CD4-positive, alpha-beta T cell (primary cell): ENCODE measurements around the gene PPP4R3A. TPM values are rescaled to one million over a fixed set of nuclear protein-coding genes. Genes with fewer than 3 reads are reported as not detected.

ENCODE experiments used
- ATAC-seq: fragments of 200-7000 bp; cut with Tn5 transposase; one replicate; pipeline ENCODE4 v1.10.0; 2022; ENCODE audit warnings: mild to moderate bottlenecking; ENCODE audit not compliant: poor library complexity
- CTCF ChIA-PET: fragments of 350-600 bp; sonication (Branson Sonifier 250); formaldehyde crosslinking; loops from one replicate; lab custom pipeline; 2021; ENCODE audit warnings: antibody characterized with exemption, inconsistent platforms; lab: Charles Lee
- POLR2A ChIA-PET: fragments of 350-600 bp; sonication (Branson Sonifier 250); formaldehyde crosslinking; loops from one replicate; lab custom pipeline; 2021; ENCODE audit warnings: antibody characterized with exemption, inconsistent platforms; lab: Charles Lee
- DNase-seq, 14 experiments: peaks; one replicate each; pipeline ENCODE4 v3.0.0-alpha.2; 2013 to 2020; ENCODE audit warnings: mixed read lengths in 2 of 14
- H3K27ac ChIP-seq, 2 donors: one replicate each; pipeline versions ENCODE4 v1.5.1 to v1.7.0; 2013; ENCODE audit warnings: low read length in 2 of 2, low read depth in 1 of 2, mild to moderate bottlenecking in 1 of 2
- H3K27me3 ChIP-seq, 2 experiments: 1 replicate in 1 of 2; 2 replicates in 1 of 2; pipeline versions ENCODE4 v1.6.1 to v1.7.0; 2013; ENCODE audit warnings: low read length in 2 of 2, control low read depth in 1 of 2, mild to moderate bottlenecking in 1 of 2, moderate library complexity in 1 of 2; ENCODE audit not compliant: insufficient read depth in 2 of 2, control insufficient read depth in 1 of 2
- H3K36me3 ChIP-seq: one replicate; pipeline ENCODE4 v1.6.1; 2013; ENCODE audit warnings: low read length, control low read depth; ENCODE audit not compliant: insufficient read depth
- H3K4me1 ChIP-seq: one replicate; pipeline ENCODE4 v1.6.1; 2013; ENCODE audit warnings: low read length, control low read depth; ENCODE audit not compliant: insufficient read depth
- H3K4me3 ChIP-seq: one replicate; pipeline ENCODE4 v1.5.1; 2013; ENCODE audit warnings: mild to moderate bottlenecking, low read length, moderate library complexity
- H3K9me3 ChIP-seq, 2 experiments: 1 replicate in 1 of 2; 2 replicates in 1 of 2; pipeline versions ENCODE4 v1.6.1 to v1.7.0; 2013; ENCODE audit warnings: low read length in 2 of 2, mild to moderate bottlenecking in 2 of 2, control low read depth in 1 of 2, moderate library complexity in 1 of 2; ENCODE audit not compliant: control insufficient read depth in 1 of 2, insufficient read depth in 1 of 2
- H3K27ac Mint-ChIP-seq: one replicate; pipeline ENCODE4 v1.8.0; 2020; ENCODE audit warnings: mixed read lengths
- H3K27me3 Mint-ChIP-seq: one replicate; pipeline ENCODE4 v1.8.0; 2021; ENCODE audit warnings: mixed read lengths
- H3K36me3 Mint-ChIP-seq: one replicate; pipeline ENCODE4 v1.8.0; 2021; ENCODE audit warnings: low read depth, mixed read lengths
- H3K4me1 Mint-ChIP-seq: one replicate; pipeline ENCODE4 v1.8.0; 2021; ENCODE audit warnings: low read depth, mixed read lengths
- H3K4me3 Mint-ChIP-seq: one replicate; pipeline ENCODE4 v1.8.0; 2020; ENCODE audit warnings: mild to moderate bottlenecking, mixed read lengths
- H3K9me3 Mint-ChIP-seq: one replicate; pipeline ENCODE4 v1.8.0; 2020; ENCODE audit warnings: mixed read lengths
- CTCF ChIP-seq: fragments of 200-600 bp; IDR thresholded peaks from one replicate; pipeline ENCODE4 v1.8.0; 2022; ENCODE audit warnings: antibody characterized with exemption, mild to moderate bottlenecking
- intact Hi-C, 2 experiments: fragments of 100-400 bp; cut with DNase I in 1 of 2; cut with micrococcal nuclease in 1 of 2; formaldehyde crosslinking; loops; one replicate each; pipeline versions ENCODE4 v1.15.1 to v1.9.0; 2023 to 2025; cut with DNase I, micrococcal nuclease
- total RNA-seq, 174 experiments: library from RNA in 2 of 174; stranded (reverse) in 2 of 174; gene quantifications; one replicate each; pipeline ENCODE4 v1.2.3 and lab custom pipeline; 2021 to 2026

PPP4R3A gene
- total RNA-seq, 2 experiments from 2014 or later = 189 to 205 TPM

- H3K27ac Mint-ChIP-seq = peak overlapping the region; percentile 98
- H3K4me3 Mint-ChIP-seq = peak overlapping the region; percentile 99
- peaks cover 41% of the 10 kb centered on the region for H3K36me3 ChIP-seq
- no peaks in the 10 kb centered on the region for H3K9me3 ChIP-seq
- H3K27ac ChIP-seq = peak overlapping the region; percentile 75 to 96
- DNase-seq = peak in 11 of 14 experiments; percentile 42 to 87 (median 52)
- no peak for ATAC-seq
- peaks cover 65% of the 10 kb centered on the region for H3K36me3 Mint-ChIP-seq
- no peaks in the 10 kb centered on the region for H3K27me3 Mint-ChIP-seq
- H3K4me3 ChIP-seq = peak overlapping the region; percentile 91
- intact Hi-C loops = loop anchor here (1.0 to 5.0 kb wide), 3 partner anchors 15 to 352 kb away; partner anchors contain the start of gene RPS6KA5 (in 1 of the 2)
- TF ChIP-seq CTCF = no peak
- H3K9me3 Mint-ChIP-seq = no peaks in the 10 kb centered on the region
- ChIA-PET CTCF (interaction anchor here (4.0 to 6.4 kb wide), 2 partner anchors 14 to 90 kb away, joined by 31 to 62 read pairs; no protein-coding TSS in a partner anchor), POLR2A (interaction anchor here (0.6 to 12.0 kb wide), 7 partner anchors 13 to 353 kb away, joined by 3 to 294 read pairs (median 10); partner anchors contain the start of gene RPS6KA5)
- H3K4me1 ChIP-seq = peaks cover 75% of the 10 kb centered on the region
- no peaks in the 10 kb centered on the region for H3K27me3 ChIP-seq
- H3K4me1 Mint-ChIP-seq = peaks cover 72% of the 10 kb centered on the region
Measured at GRCh38 chr14:91413547-91414474, 96.3 kb downstream of the PPP4R3A start.

GRCh38 chr14:91412939-91413338 lies 97.2 kb downstream of the PPP4R3A start:
- Mint-ChIP-seq H3K36me3 (peaks cover 74% of the 10 kb centered on the region), H3K27ac (peak overlapping the region; percentile 98), H3K4me1 (peaks cover 78% of the 10 kb centered on the region), H3K27me3 (no peaks in the 10 kb centered on the region), H3K9me3 (no peaks in the 10 kb centered on the region), H3K4me3 (peak overlapping the region; percentile 99)
- DNase-seq (peak in 1 of 14 experiments; percentile 37), ATAC-seq (no peak)
- no peak for TF ChIP-seq CTCF
- POLR2A ChIA-PET = interaction anchor here (1.2 to 12.0 kb wide), 5 partner anchors 12 to 352 kb away, joined by 3 to 294 read pairs (median 95); partner anchors contain the start of gene RPS6KA5
- no peaks in the 10 kb centered on the region for H3K27me3 ChIP-seq
- H3K36me3 ChIP-seq = peaks cover 50% of the 10 kb centered on the region
- intact Hi-C loops = loop anchor here (1.0 to 5.0 kb wide), 3 partner anchors 14 to 351 kb away; partner anchors contain the start of gene RPS6KA5 (in 1 of the 2)
- H3K4me1 ChIP-seq = peaks cover 76% of the 10 kb centered on the region
- H3K4me3 ChIP-seq = peak overlapping the region; percentile 91
- CTCF ChIA-PET = interaction anchor here (4.0 kb wide), 1 partner anchor 89 kb away, joined by 31 read pairs; no protein-coding TSS in a partner anchor
- H3K27ac ChIP-seq = peak overlapping the region; percentile 75 to 96
- H3K9me3 ChIP-seq = no peaks in the 10 kb centered on the region

GRCh38 chr14:91410771-91411536 lies 99.2 kb downstream of the PPP4R3A start:
- intact Hi-C loops = loop anchor here in 1 of 2 experiments (5.0 kb wide), 1 partner anchor 349 kb away; the partner anchor contains the start of gene RPS6KA5
- no peaks in the 10 kb centered on the region for H3K27me3 ChIP-seq
- peaks cover 70% of the 10 kb centered on the region for H3K36me3 ChIP-seq
- peak overlapping the region; percentile 89 for H3K4me3 Mint-ChIP-seq
- no peaks in the 10 kb centered on the region for H3K9me3 ChIP-seq
- peak overlapping the region; percentile 34 for H3K4me3 ChIP-seq
- POLR2A ChIA-PET = interaction anchor here (1.0 to 12.0 kb wide), 7 partner anchors 10 to 168 kb away, joined by 4 to 294 read pairs (median 5); no protein-coding TSS in a partner anchor
- DNase-seq = peak in 4 of 14 experiments; percentile 22 to 70 (median 47)
- peaks cover 90% of the 10 kb centered on the region for H3K4me1 Mint-ChIP-seq
- H3K4me1 ChIP-seq = peaks cover 96% of the 10 kb centered on the region
- CTCF ChIA-PET = interaction anchor here (0.9 to 2.1 kb wide), 4 partner anchors 8 to 87 kb away, joined by 3 to 11 read pairs (median 5); no protein-coding TSS in a partner anchor
- H3K9me3 Mint-ChIP-seq = no peaks in the 10 kb centered on the region
- ATAC-seq = no peak
- peak overlapping the region; percentile 85 to 88 for H3K27ac ChIP-seq
- no peaks in the 10 kb centered on the region for H3K27me3 Mint-ChIP-seq
- H3K27ac Mint-ChIP-seq = peak overlapping the region; percentile 98
- no peak for TF ChIP-seq CTCF
- peaks cover 81% of the 10 kb centered on the region for H3K36me3 Mint-ChIP-seq
